ENCODE data around the gene ESR2. TPM values are rescaled to one million over a fixed set of nuclear protein-coding genes. Genes with fewer than 3 reads are reported as not detected.

Gene ESR2
- total RNA-seq, 1 donor from 2014 or later, result 0.16 TPM

- Mint-ChIP-seq H3K36me3 (ENCODE audit: unreplicated experiment) (peaks cover 18% of the 10 kb centered on the region), H3K27ac (ENCODE audit: unreplicated experiment) (no peak overlapping the region), H3K27me3 (ENCODE audit: unreplicated experiment) (no peaks in the 10 kb centered on the region), H3K4me1 (ENCODE audit: unreplicated experiment) (peaks cover 2% of the 10 kb centered on the region), H3K9me3 (ENCODE audit: unreplicated experiment) (no peaks in the 10 kb centered on the region), H3K4me3 (ENCODE audit: unreplicated experiment) (no peak overlapping the region)
- TF ChIP-seq, protein P1, sequence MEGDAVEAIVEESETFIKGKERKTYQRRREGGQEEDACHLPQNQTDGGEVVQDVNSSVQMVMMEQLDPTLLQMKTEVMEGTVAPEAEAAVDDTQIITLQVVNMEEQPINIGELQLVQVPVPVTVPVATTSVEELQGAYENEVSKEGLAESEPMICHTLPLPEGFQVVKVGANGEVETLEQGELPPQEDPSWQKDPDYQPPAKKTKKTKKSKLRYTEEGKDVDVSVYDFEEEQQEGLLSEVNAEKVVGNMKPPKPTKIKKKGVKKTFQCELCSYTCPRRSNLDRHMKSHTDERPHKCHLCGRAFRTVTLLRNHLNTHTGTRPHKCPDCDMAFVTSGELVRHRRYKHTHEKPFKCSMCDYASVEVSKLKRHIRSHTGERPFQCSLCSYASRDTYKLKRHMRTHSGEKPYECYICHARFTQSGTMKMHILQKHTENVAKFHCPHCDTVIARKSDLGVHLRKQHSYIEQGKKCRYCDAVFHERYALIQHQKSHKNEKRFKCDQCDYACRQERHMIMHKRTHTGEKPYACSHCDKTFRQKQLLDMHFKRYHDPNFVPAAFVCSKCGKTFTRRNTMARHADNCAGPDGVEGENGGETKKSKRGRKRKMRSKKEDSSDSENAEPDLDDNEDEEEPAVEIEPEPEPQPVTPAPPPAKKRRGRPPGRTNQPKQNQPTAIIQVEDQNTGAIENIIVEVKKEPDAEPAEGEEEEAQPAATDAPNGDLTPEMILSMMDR (IDR thresholded peaks at IDR 0.05), result no peak
- DNase-seq (ENCODE audit: extremely low spot score, unreplicated experiment), result no peak
Measured at GRCh38 chr14:64208981-64209380, 85.2 kb downstream of the ESR2 start.

GRCh38 chr14:64208261-64208660 is 85.9 kb downstream of the ESR2 start:
- Mint-ChIP-seq H3K27ac (ENCODE audit: unreplicated experiment) (no peak overlapping the region), H3K9me3 (ENCODE audit: unreplicated experiment) (no peaks in the 10 kb centered on the region), H3K4me1 (ENCODE audit: unreplicated experiment) (peaks cover 2% of the 10 kb centered on the region), H3K36me3 (ENCODE audit: unreplicated experiment) (peaks cover 15% of the 10 kb centered on the region), H3K4me3 (ENCODE audit: unreplicated experiment) (no peak overlapping the region), H3K27me3 (ENCODE audit: unreplicated experiment) (no peaks in the 10 kb centered on the region)
- TF ChIP-seq, protein P1 (IDR thresholded peaks at IDR 0.05), result no peak
- no peak for DNase-seq (ENCODE audit: extremely low spot score, unreplicated experiment)

- H3K27ac Mint-ChIP-seq (ENCODE audit: unreplicated experiment), result no peak overlapping the region
- H3K4me1 Mint-ChIP-seq (ENCODE audit: unreplicated experiment), result peaks cover 9% of the 10 kb centered on the region
- H3K36me3 Mint-ChIP-seq (ENCODE audit: unreplicated experiment), result no peaks in the 10 kb centered on the region
- no peaks in the 10 kb centered on the region for H3K9me3 Mint-ChIP-seq (ENCODE audit: unreplicated experiment)
- H3K4me3 Mint-ChIP-seq (ENCODE audit: unreplicated experiment), result no peak overlapping the region
- H3K27me3 Mint-ChIP-seq (ENCODE audit: unreplicated experiment), result no peaks in the 10 kb centered on the region
- TF ChIP-seq, protein P1 (IDR thresholded peaks at IDR 0.05), result no peak
- DNase-seq (ENCODE audit: extremely low spot score, unreplicated experiment), result no peak
Measured at GRCh38 chr14:64203366-64204006, 90.7 kb downstream of the ESR2 start.

DNA sequence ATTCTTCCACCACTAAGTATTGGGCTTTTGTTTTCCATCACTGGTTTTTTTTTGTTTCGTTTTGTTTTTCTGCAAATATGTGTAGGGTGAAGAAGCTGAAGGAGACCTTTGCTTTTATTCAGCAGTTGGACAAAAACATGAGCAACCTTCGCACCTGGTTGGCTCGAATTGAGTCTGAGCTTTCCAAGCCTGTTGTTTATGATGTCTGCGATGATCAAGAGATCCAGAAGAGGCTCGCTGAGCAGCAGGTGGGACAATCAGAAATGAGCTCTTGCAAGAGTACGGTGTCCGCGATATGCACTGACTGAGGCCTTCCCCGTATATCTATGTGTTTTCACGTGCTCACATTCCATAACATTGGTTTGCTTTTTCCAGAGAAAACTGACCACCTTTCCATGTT is 91.5 kb downstream of the ESR2 start:
- Mint-ChIP-seq H3K4me3 (ENCODE audit: unreplicated experiment) (no peak overlapping the region), H3K4me1 (ENCODE audit: unreplicated experiment) (peaks cover 10% of the 10 kb centered on the region), H3K36me3 (ENCODE audit: unreplicated experiment) (no peaks in the 10 kb centered on the region), H3K27me3 (ENCODE audit: unreplicated experiment) (no peaks in the 10 kb centered on the region), H3K9me3 (ENCODE audit: unreplicated experiment) (no peaks in the 10 kb centered on the region), H3K27ac (ENCODE audit: unreplicated experiment) (no peak overlapping the region)
- TF ChIP-seq, protein P1 (IDR thresholded peaks at IDR 0.05), result no peak
- DNase-seq (ENCODE audit: extremely low spot score, unreplicated experiment), result no peak

GRCh38 chr14:64201921-64202545 is 92.1 kb downstream of the ESR2 start:
- no peak overlapping the region for H3K27ac Mint-ChIP-seq (ENCODE audit: unreplicated experiment)
- H3K4me1 Mint-ChIP-seq (ENCODE audit: unreplicated experiment), result peaks cover 17% of the 10 kb centered on the region
- TF ChIP-seq, protein P1 (IDR thresholded peaks at IDR 0.05), result no peak
- H3K9me3 Mint-ChIP-seq (ENCODE audit: unreplicated experiment), result no peaks in the 10 kb centered on the region
- H3K27me3 Mint-ChIP-seq (ENCODE audit: unreplicated experiment), result no peaks in the 10 kb centered on the region
- H3K4me3 Mint-ChIP-seq (ENCODE audit: unreplicated experiment), result no peak overlapping the region
- DNase-seq (ENCODE audit: extremely low spot score, unreplicated experiment), result no peak
- no peaks in the 10 kb centered on the region for H3K36me3 Mint-ChIP-seq (ENCODE audit: unreplicated experiment)
